ENCODE data around the gene RAD51C.

- TF ChIP-seq POLR2A (IDR thresholded peaks at IDR 0.05; ENCODE audit: low read depth, low read length) = peak; percentile 100
- TF ChIP-seq POLR2AphosphoS5 (IDR thresholded peaks at IDR 0.05; ENCODE audit: low read depth, low read length) = peak; percentile 100
- peak; percentile 81 for TF ChIP-seq PAX5 (IDR thresholded peaks at IDR 0.05; ENCODE audit: insufficient read depth, low read length, severe bottlenecking)
- TF ChIP-seq POU2F2 (IDR thresholded peaks at IDR 0.05; ENCODE audit: low read depth, low read length) = peak; percentile 99
- TF ChIP-seq TAF1 (IDR thresholded peaks at IDR 0.05; ENCODE audit: low read depth, low read length) = peak; percentile 91
Observed at GRCh38 chr17:58658804-58659713, 33.3 kb upstream of the RAD51C start.
